A673 (cell line): ENCODE measurements around the gene CTNNA3.

ENCODE experiments used
- CTCF ChIP-seq: fragments of 300-800, 200-600 bp; sonication (generic); conservative IDR thresholded peaks from 2 replicates; pipeline ENCODE4 v1.5.1; 2017; ENCODE audit warnings: low read depth, mild to moderate bottlenecking, antibody characterized with exemption, low read length, moderate library complexity, mixed read lengths
- EZH2 ChIP-seq: fragments of 200-600 bp; sonication (generic); IDR thresholded peaks from 2 replicates; pipeline ENCODE4 v1.6.1; 2017; ENCODE audit warnings: borderline replicate concordance, low read depth, mild to moderate bottlenecking, mixed read lengths, antibody characterized with exemption, low read length; ENCODE audit not compliant: poor library complexity, severe bottlenecking

GRCh38 chr10:67327626-67328535 lies 368.1 kb downstream of the CTNNA3 start:
- TF ChIP-seq CTCF (no peak), EZH2 (no peak)
